Astrocyte (in vitro differentiated cells and primary cell): Measurements from ENCODE around the gene TOMM6. TPM values are rescaled to one million over a fixed set of nuclear protein-coding genes. Genes with fewer than 3 reads are reported as not detected.

Experiments used
- DNase-seq: peaks from one replicate; pipeline ENCODE4 v3.0.0-alpha.2; 2010; ENCODE audit warnings: low read depth
- FAIRE-seq: peaks from 2 replicates; lab custom pipeline; 2011; peaks lifted over from hg19 to GRCh38; lab: Jason Lieb, UNC
- H2AFZ ChIP-seq: 2 replicates; pipeline ENCODE4 v1.6.0; 2012; ENCODE audit warnings: low read depth, low read length, inconsistent platforms
- H3K27ac ChIP-seq: 2 replicates; pipeline ENCODE4 v1.5.1; 2011; ENCODE audit warnings: low read depth, low read length, inconsistent platforms
- H3K27me3 ChIP-seq: 2 replicates; pipeline ENCODE4 v1.6.0; 2011; ENCODE audit warnings: low read length, inconsistent platforms; ENCODE audit not compliant: insufficient read depth
- H3K36me3 ChIP-seq: 2 replicates; pipeline ENCODE4 v1.5.1; 2011; ENCODE audit warnings: low read length, inconsistent platforms; ENCODE audit not compliant: insufficient read depth
- H3K4me1 ChIP-seq: 2 replicates; pipeline ENCODE4 v1.5.1; 2011; ENCODE audit warnings: low read length, inconsistent platforms; ENCODE audit not compliant: insufficient read depth
- H3K4me2 ChIP-seq: 2 replicates; pipeline ENCODE4 v1.6.0; 2012; ENCODE audit warnings: low read length, inconsistent platforms
- H3K4me3 ChIP-seq: 2 replicates; pipeline ENCODE4 v1.5.1; 2011; ENCODE audit warnings: low read depth, mild to moderate bottlenecking, low read length, inconsistent platforms; ENCODE audit not compliant: insufficient read depth
- H3K79me2 ChIP-seq: 2 replicates; pipeline ENCODE4 v1.6.0; 2012; ENCODE audit warnings: mild to moderate bottlenecking, low read length, inconsistent platforms; ENCODE audit not compliant: insufficient read depth
- H3K9ac ChIP-seq: 2 replicates; pipeline ENCODE4 v1.6.0; 2012; ENCODE audit warnings: mild to moderate bottlenecking, low read length, inconsistent platforms
- H3K9me3 ChIP-seq: 2 replicates; pipeline ENCODE4 v1.5.1; 2012; ENCODE audit warnings: low read depth, mild to moderate bottlenecking, low read length, inconsistent platforms; ENCODE audit not compliant: insufficient read depth
- H4K20me1 ChIP-seq: 2 replicates; pipeline ENCODE4 v1.6.0; 2012; ENCODE audit warnings: low read length, inconsistent platforms; ENCODE audit not compliant: insufficient read depth
- H3K27ac Mint-ChIP-seq: one replicate; pipeline ENCODE4 v1.8.0; 2021; ENCODE audit warnings: mild to moderate bottlenecking, mixed read lengths; ENCODE audit not compliant: unreplicated experiment
- H3K27me3 Mint-ChIP-seq: one replicate; pipeline ENCODE4 v1.8.0; 2021; ENCODE audit warnings: low read depth, mixed read lengths; ENCODE audit not compliant: unreplicated experiment
- H3K36me3 Mint-ChIP-seq: one replicate; pipeline ENCODE4 v1.8.0; 2021; ENCODE audit warnings: low read depth, mixed read lengths; ENCODE audit not compliant: unreplicated experiment
- H3K4me1 Mint-ChIP-seq: one replicate; pipeline ENCODE4 v1.8.0; 2021; ENCODE audit warnings: low read depth, mixed read lengths; ENCODE audit not compliant: unreplicated experiment
- H3K4me3 Mint-ChIP-seq: one replicate; pipeline ENCODE4 v1.8.0; 2021; ENCODE audit warnings: mild to moderate bottlenecking, moderate library complexity, mixed read lengths; ENCODE audit not compliant: unreplicated experiment
- H3K9me3 Mint-ChIP-seq: one replicate; pipeline ENCODE4 v1.8.0; 2021; ENCODE audit warnings: mild to moderate bottlenecking, mixed read lengths; ENCODE audit not compliant: unreplicated experiment
- CTCF ChIP-seq: IDR thresholded peaks from 2 replicates; pipeline ENCODE4 v1.5.1; 2011; ENCODE audit warnings: low read depth, mild to moderate bottlenecking, inconsistent platforms, low read length, moderate library complexity; ENCODE audit not compliant: insufficient read depth
- EZH2 ChIP-seq: IDR thresholded peaks from 2 replicates; pipeline ENCODE4 v1.6.1; 2012; ENCODE audit warnings: mild to moderate bottlenecking, low read length, inconsistent platforms; ENCODE audit not compliant: insufficient read depth
- total RNA-seq: library from RNA; stranded (reverse); gene quantifications from 2 replicates; pipeline ENCODE4 v1.2.1, GENCODE V29; 2021

The TOMM6 gene
- total RNA-seq, 1 donor from 2014 or later: 159 TPM

GRCh38 chr6:41750374-41750773 lies 37.1 kb upstream of the TOMM6 start:
- Histone ChIP-seq H3K36me3 (no peaks in the 10 kb centered on the region), H3K4me2 (no peak overlapping the region), H3K9ac (no peak overlapping the region), H3K27me3 (peaks cover 16% of the 10 kb centered on the region), H2AFZ (no peak overlapping the region), H3K79me2 (no peaks in the 10 kb centered on the region), H3K27ac (no peak overlapping the region), H3K4me1 (no peaks in the 10 kb centered on the region), H3K4me3 (no peak overlapping the region), H3K9me3 (no peaks in the 10 kb centered on the region), H4K20me1 (no peaks in the 10 kb centered on the region)
- TF ChIP-seq EZH2 (no peak), CTCF (no peak)
- H3K9me3 Mint-ChIP-seq: peaks cover 2% of the 10 kb centered on the region
- H3K27ac Mint-ChIP-seq: no peak overlapping the region
- peaks cover 23% of the 10 kb centered on the region for H3K27me3 Mint-ChIP-seq
- no peaks in the 10 kb centered on the region for H3K36me3 Mint-ChIP-seq
- H3K4me3 Mint-ChIP-seq: no peak overlapping the region
- FAIRE-seq: no peak
- no peak for DNase-seq
- H3K4me1 Mint-ChIP-seq: no peaks in the 10 kb centered on the region

- H3K27me3 Mint-ChIP-seq: peaks cover 13% of the 10 kb centered on the region
- Histone ChIP-seq H3K4me3 (no peak overlapping the region), H3K9ac (no peak overlapping the region), H3K4me1 (no peaks in the 10 kb centered on the region), H2AFZ (no peak overlapping the region), H3K9me3 (no peaks in the 10 kb centered on the region), H3K27me3 (peaks cover 13% of the 10 kb centered on the region), H3K36me3 (no peaks in the 10 kb centered on the region), H3K79me2 (no peaks in the 10 kb centered on the region), H3K4me2 (no peak overlapping the region), H4K20me1 (no peaks in the 10 kb centered on the region), H3K27ac (no peak overlapping the region)
- DNase-seq (no peak), FAIRE-seq (no peak)
- H3K36me3 Mint-ChIP-seq: no peaks in the 10 kb centered on the region
- H3K9me3 Mint-ChIP-seq: no peaks in the 10 kb centered on the region
- no peak for TF ChIP-seq EZH2
- no peak for TF ChIP-seq CTCF
- H3K4me3 Mint-ChIP-seq: no peak overlapping the region
- H3K27ac Mint-ChIP-seq: no peak overlapping the region
- peaks cover 13% of the 10 kb centered on the region for H3K4me1 Mint-ChIP-seq
Measured at GRCh38 chr6:41755895-41756294, 31.6 kb upstream of the TOMM6 start.

GRCh38 chr6:41756354-41756753 lies 31.1 kb upstream of the TOMM6 start:
- DNase-seq: no peak

More at GRCh38 chr6:41756354-41756753, 31.1 kb upstream of the TOMM6 start:
- H3K27ac Mint-ChIP-seq: no peak overlapping the region
- peaks cover 13% of the 10 kb centered on the region for H3K4me1 Mint-ChIP-seq
- Histone ChIP-seq H3K4me1 (no peaks in the 10 kb centered on the region), H3K36me3 (no peaks in the 10 kb centered on the region), H3K4me3 (no peak overlapping the region), H4K20me1 (no peaks in the 10 kb centered on the region), H2AFZ (no peak overlapping the region), H3K27ac (no peak overlapping the region), H3K79me2 (no peaks in the 10 kb centered on the region), H3K27me3 (peaks cover 13% of the 10 kb centered on the region), H3K4me2 (no peak overlapping the region), H3K9ac (no peak overlapping the region), H3K9me3 (no peaks in the 10 kb centered on the region)
- FAIRE-seq: no peak
- H3K36me3 Mint-ChIP-seq: no peaks in the 10 kb centered on the region
- H3K9me3 Mint-ChIP-seq: no peaks in the 10 kb centered on the region
- peaks cover 13% of the 10 kb centered on the region for H3K27me3 Mint-ChIP-seq
- no peak overlapping the region for H3K4me3 Mint-ChIP-seq
- TF ChIP-seq EZH2: no peak
- TF ChIP-seq CTCF: no peak
